Measurements from ENCODE around the gene MAPK10.
"Not testable (repeated sequence)": the region's sequence is repeated elsewhere in the genome, so short reads cannot be mapped to it uniquely, and the experiment has no call there.

Gene MAPK10

DNA sequence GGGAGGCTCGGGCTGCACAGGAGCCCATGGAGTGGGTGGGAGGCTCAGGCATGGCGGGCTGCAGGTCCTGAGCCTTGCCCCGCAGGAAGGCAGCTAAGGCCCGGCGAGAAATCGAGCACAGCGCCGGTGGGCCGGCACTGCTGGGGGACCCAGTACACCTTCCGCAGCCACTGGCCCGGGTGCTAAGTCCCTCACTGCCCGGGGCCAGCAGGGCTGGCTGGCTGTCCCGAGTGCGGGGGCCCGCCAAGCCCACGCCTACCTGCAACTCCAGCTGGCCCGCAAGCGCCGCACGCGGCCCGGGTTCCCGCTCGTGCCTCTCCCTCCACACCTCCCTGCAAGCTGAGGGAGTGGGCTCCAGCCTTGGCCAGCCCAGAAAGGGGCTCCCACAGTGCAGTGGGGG lies 338.2 kb downstream of the MAPK10 start:
- not testable (repeated sequence) for H3K27ac ChIP-seq (ENCODE audit: low read length); H3K27me3 ChIP-seq (ENCODE audit: control insufficient read depth in 1 of 2, insufficient read depth in 2 of 2, low read length in 2 of 2); H3K4me3 ChIP-seq (ENCODE audit: low read length in 2 of 2); H3K9ac ChIP-seq (ENCODE audit: low read length in 2 of 2); H3K9me3 ChIP-seq (ENCODE audit: control insufficient read depth in 2 of 2, low read length in 2 of 2); H3K36me3 ChIP-seq (ENCODE audit: control insufficient read depth in 2 of 2, insufficient read depth in 2 of 2, low read length in 2 of 2); H3K4me1 ChIP-seq (ENCODE audit: control insufficient read depth, insufficient read depth, low read length)

- no peaks in the 10 kb centered on the region for H3K4me1 ChIP-seq (ENCODE audit: control insufficient read depth, insufficient read depth, low read length)
- H3K36me3 ChIP-seq (ENCODE audit: control insufficient read depth in 2 of 2, insufficient read depth in 2 of 2, low read length in 2 of 2): peaks cover 0 to 6% of the 10 kb centered on the region in 2 donors
- H3K9me3 ChIP-seq (ENCODE audit: control insufficient read depth in 2 of 2, low read length in 2 of 2): no peaks in the 10 kb centered on the region
- H3K4me3 ChIP-seq (ENCODE audit: low read length in 2 of 2): no peak overlapping the region
- H3K9ac ChIP-seq (ENCODE audit: low read length in 2 of 2): no peak overlapping the region
- H3K27me3 ChIP-seq (ENCODE audit: control insufficient read depth in 1 of 2, insufficient read depth in 2 of 2, low read length in 2 of 2): no peaks in the 10 kb centered on the region
- no peak overlapping the region for H3K27ac ChIP-seq (ENCODE audit: low read length)
These were observed 339.9 kb downstream of the MAPK10 start for GRCh38 chr4:86019906-86020305.

DNA sequence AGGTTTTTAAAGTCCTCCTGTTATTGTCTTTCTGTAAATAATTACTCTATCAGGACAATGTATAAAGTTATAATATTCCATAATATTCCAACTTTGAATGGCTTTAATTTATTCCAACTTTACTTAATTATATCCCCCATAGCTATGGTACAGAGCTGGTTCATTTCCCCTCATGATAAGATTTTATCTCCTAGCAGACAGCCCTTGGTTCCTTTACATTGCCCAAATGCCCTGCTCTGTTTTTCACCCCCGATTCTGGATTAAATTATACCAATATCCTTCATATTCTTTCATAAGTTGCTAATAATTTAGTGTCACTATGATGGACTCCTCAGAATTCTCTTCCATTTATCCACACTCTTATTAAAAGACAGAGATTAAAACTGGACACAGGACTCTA lies 340.5 kb downstream of the MAPK10 start:
- Histone ChIP-seq H3K9ac (ENCODE audit: low read length in 2 of 2) (no peak overlapping the region), H3K4me3 (ENCODE audit: low read length in 2 of 2) (no peak overlapping the region), H3K36me3 (ENCODE audit: control insufficient read depth in 2 of 2, insufficient read depth in 2 of 2, low read length in 2 of 2) (peaks cover 0 to 6% of the 10 kb centered on the region in 2 donors), H3K4me1 (ENCODE audit: control insufficient read depth, insufficient read depth, low read length) (no peaks in the 10 kb centered on the region), H3K27ac (ENCODE audit: low read length) (no peak overlapping the region), H3K27me3 (ENCODE audit: control insufficient read depth in 1 of 2, insufficient read depth in 2 of 2, low read length in 2 of 2) (no peaks in the 10 kb centered on the region), H3K9me3 (ENCODE audit: control insufficient read depth in 2 of 2, low read length in 2 of 2) (no peaks in the 10 kb centered on the region)

GRCh38 chr4:86015412-86016350 lies 344.2 kb downstream of the MAPK10 start:
- Histone ChIP-seq H3K4me1 (ENCODE audit: control insufficient read depth, insufficient read depth, low read length) (no peaks in the 10 kb centered on the region), H3K9me3 (ENCODE audit: control insufficient read depth in 2 of 2, low read length in 2 of 2) (no peaks in the 10 kb centered on the region), H3K36me3 (ENCODE audit: control insufficient read depth in 2 of 2, insufficient read depth in 2 of 2, low read length in 2 of 2) (peaks cover 0 to 6% of the 10 kb centered on the region in 2 donors), H3K9ac (ENCODE audit: low read length in 2 of 2) (no peak overlapping the region), H3K27me3 (ENCODE audit: control insufficient read depth in 1 of 2, insufficient read depth in 2 of 2, low read length in 2 of 2) (no peaks in the 10 kb centered on the region), H3K27ac (ENCODE audit: low read length) (no peak overlapping the region), H3K4me3 (ENCODE audit: low read length in 2 of 2) (no peak overlapping the region)

GRCh38 chr4:86014599-86014998 lies 345.3 kb downstream of the MAPK10 start:
- Histone ChIP-seq H3K4me3 (ENCODE audit: low read length in 2 of 2) (no peak overlapping the region), H3K9me3 (ENCODE audit: control insufficient read depth in 2 of 2, low read length in 2 of 2) (no peaks in the 10 kb centered on the region), H3K4me1 (ENCODE audit: control insufficient read depth, insufficient read depth, low read length) (no peaks in the 10 kb centered on the region), H3K36me3 (ENCODE audit: control insufficient read depth in 2 of 2, insufficient read depth in 2 of 2, low read length in 2 of 2) (peaks cover 0 to 6% of the 10 kb centered on the region in 2 donors), H3K27ac (ENCODE audit: low read length) (no peak overlapping the region), H3K27me3 (ENCODE audit: control insufficient read depth in 1 of 2, insufficient read depth in 2 of 2, low read length in 2 of 2) (no peaks in the 10 kb centered on the region), H3K9ac (ENCODE audit: low read length in 2 of 2) (no peak overlapping the region)

DNA sequence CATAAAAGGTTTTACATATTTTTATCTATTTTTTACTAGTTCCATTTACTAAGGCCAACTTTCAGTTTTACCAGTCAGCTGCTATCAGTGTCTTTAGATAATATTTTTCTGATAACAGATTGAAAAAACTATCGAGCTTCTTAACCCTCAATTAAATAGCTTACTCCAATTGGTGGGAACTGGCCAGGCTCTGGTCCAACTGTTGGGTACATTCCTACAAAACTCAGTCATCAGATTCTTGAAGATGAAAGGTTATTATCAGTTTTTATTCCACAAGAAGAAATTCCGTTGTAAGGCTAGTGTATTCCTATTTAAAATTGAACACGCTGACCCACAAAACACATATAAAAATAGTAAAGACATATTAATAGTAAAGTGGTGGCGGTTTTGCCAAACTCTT lies 346.2 kb downstream of the MAPK10 start:
- Histone ChIP-seq H3K36me3 (ENCODE audit: control insufficient read depth in 2 of 2, insufficient read depth in 2 of 2, low read length in 2 of 2) (peaks cover 0 to 6% of the 10 kb centered on the region in 2 donors), H3K9me3 (ENCODE audit: control insufficient read depth in 2 of 2, low read length in 2 of 2) (no peaks in the 10 kb centered on the region), H3K4me3 (ENCODE audit: low read length in 2 of 2) (no peak overlapping the region), H3K27me3 (ENCODE audit: control insufficient read depth in 1 of 2, insufficient read depth in 2 of 2, low read length in 2 of 2) (no peaks in the 10 kb centered on the region), H3K9ac (ENCODE audit: low read length in 2 of 2) (no peak overlapping the region), H3K27ac (ENCODE audit: low read length) (no peak overlapping the region), H3K4me1 (ENCODE audit: control insufficient read depth, insufficient read depth, low read length) (no peaks in the 10 kb centered on the region)

GRCh38 chr4:86011117-86011516 lies 348.7 kb downstream of the MAPK10 start:
- Histone ChIP-seq H3K36me3 (ENCODE audit: control insufficient read depth in 2 of 2, insufficient read depth in 2 of 2, low read length in 2 of 2) (no peaks in the 10 kb centered on the region), H3K27ac (ENCODE audit: low read length) (no peak overlapping the region), H3K4me3 (ENCODE audit: low read length in 2 of 2) (no peak overlapping the region), H3K9ac (ENCODE audit: low read length in 2 of 2) (no peak overlapping the region), H3K9me3 (ENCODE audit: control insufficient read depth in 2 of 2, low read length in 2 of 2) (no peaks in the 10 kb centered on the region), H3K27me3 (ENCODE audit: control insufficient read depth in 1 of 2, insufficient read depth in 2 of 2, low read length in 2 of 2) (no peaks in the 10 kb centered on the region), H3K4me1 (ENCODE audit: control insufficient read depth, insufficient read depth, low read length) (no peaks in the 10 kb centered on the region)

- Histone ChIP-seq H3K4me3 (ENCODE audit: low read length in 2 of 2) (no peak overlapping the region), H3K36me3 (ENCODE audit: control insufficient read depth in 2 of 2, insufficient read depth in 2 of 2, low read length in 2 of 2) (peaks cover 0 to 3% of the 10 kb centered on the region in 2 donors), H3K27me3 (ENCODE audit: control insufficient read depth in 1 of 2, insufficient read depth in 2 of 2, low read length in 2 of 2) (no peaks in the 10 kb centered on the region), H3K9ac (ENCODE audit: low read length in 2 of 2) (no peak overlapping the region), H3K4me1 (ENCODE audit: control insufficient read depth, insufficient read depth, low read length) (no peaks in the 10 kb centered on the region), H3K27ac (ENCODE audit: low read length) (no peak overlapping the region), H3K9me3 (ENCODE audit: control insufficient read depth in 2 of 2, low read length in 2 of 2) (no peaks in the 10 kb centered on the region)
These were observed 352.8 kb downstream of the MAPK10 start for GRCh38 chr4:86007042-86007441.

DNA sequence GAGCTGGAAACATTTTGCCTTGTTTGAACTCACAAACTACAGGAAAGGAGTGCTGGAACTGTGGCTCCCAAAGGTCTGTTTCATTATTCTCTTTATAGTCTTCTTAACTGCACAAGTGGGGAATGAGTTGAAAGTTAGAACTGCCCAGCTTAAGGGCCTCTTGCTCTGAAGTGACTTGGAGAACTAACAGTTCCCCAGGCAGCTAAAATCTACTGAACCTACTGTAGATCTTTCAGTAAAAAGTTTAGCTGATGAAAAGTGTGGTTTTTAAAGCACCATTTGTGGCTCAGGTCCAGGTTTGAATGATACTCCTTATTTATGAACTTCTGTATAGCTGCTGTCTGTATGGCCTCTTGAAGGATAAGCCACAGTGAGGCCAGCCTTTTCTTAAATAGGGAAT lies 353.8 kb downstream of the MAPK10 start:
- H3K4me1 ChIP-seq (ENCODE audit: control insufficient read depth, insufficient read depth, low read length): no peaks in the 10 kb centered on the region

DNA sequence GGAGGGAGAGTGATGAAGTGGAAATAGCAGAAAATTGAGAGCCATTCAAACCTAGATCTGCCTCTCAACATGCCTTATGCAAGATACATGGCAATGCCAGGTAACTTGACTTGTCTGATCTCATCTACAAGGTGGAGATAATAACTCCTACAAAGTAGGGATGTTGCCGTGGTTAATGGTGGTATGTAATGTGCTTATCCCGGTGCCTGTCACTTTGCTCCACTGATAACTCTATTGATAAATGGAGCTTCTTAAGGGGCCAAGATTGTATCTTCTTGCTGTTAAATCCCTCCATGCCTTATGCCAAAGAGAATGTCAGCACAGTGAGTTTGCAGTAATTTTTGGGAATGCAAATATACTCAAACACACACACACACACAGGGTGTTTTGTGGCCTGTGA lies 355.8 kb downstream of the MAPK10 start:
- H3K36me3 ChIP-seq (ENCODE audit: control insufficient read depth in 2 of 2, insufficient read depth in 2 of 2, low read length in 2 of 2): peaks cover 3% of the 10 kb centered on the region in 2 donors
- no peak overlapping the region for H3K4me3 ChIP-seq (ENCODE audit: low read length in 2 of 2)
- no peaks in the 10 kb centered on the region for H3K4me1 ChIP-seq (ENCODE audit: control insufficient read depth, insufficient read depth, low read length)
- no peak overlapping the region for H3K9ac ChIP-seq (ENCODE audit: low read length in 2 of 2)
- no peaks in the 10 kb centered on the region for H3K9me3 ChIP-seq (ENCODE audit: control insufficient read depth in 2 of 2, low read length in 2 of 2)
- no peak overlapping the region for H3K27ac ChIP-seq (ENCODE audit: low read length)
- no peaks in the 10 kb centered on the region for H3K27me3 ChIP-seq (ENCODE audit: control insufficient read depth in 1 of 2, insufficient read depth in 2 of 2, low read length in 2 of 2)

More for the DNA sequence above, 353.8 kb downstream of the MAPK10 start:
- Histone ChIP-seq H3K9me3 (ENCODE audit: control insufficient read depth in 2 of 2, low read length in 2 of 2) (no peaks in the 10 kb centered on the region), H3K27me3 (ENCODE audit: control insufficient read depth in 1 of 2, insufficient read depth in 2 of 2, low read length in 2 of 2) (no peaks in the 10 kb centered on the region), H3K36me3 (ENCODE audit: control insufficient read depth in 2 of 2, insufficient read depth in 2 of 2, low read length in 2 of 2) (peaks cover 0 to 3% of the 10 kb centered on the region in 2 donors), H3K27ac (ENCODE audit: low read length) (no peak overlapping the region), H3K4me3 (ENCODE audit: low read length in 2 of 2) (no peak overlapping the region), H3K9ac (ENCODE audit: low read length in 2 of 2) (no peak overlapping the region)

GRCh38 chr4:86001591-86001990 lies 358.3 kb downstream of the MAPK10 start:
- no peak overlapping the region for H3K9ac ChIP-seq (ENCODE audit: low read length in 2 of 2)
- H3K36me3 ChIP-seq (ENCODE audit: control insufficient read depth in 2 of 2, insufficient read depth in 2 of 2, low read length in 2 of 2): peaks cover 3% of the 10 kb centered on the region in 2 donors
- H3K27ac ChIP-seq (ENCODE audit: low read length): no peak overlapping the region
- H3K4me1 ChIP-seq (ENCODE audit: control insufficient read depth, insufficient read depth, low read length): no peaks in the 10 kb centered on the region
- H3K9me3 ChIP-seq (ENCODE audit: control insufficient read depth in 2 of 2, low read length in 2 of 2): no peaks in the 10 kb centered on the region
- H3K4me3 ChIP-seq (ENCODE audit: low read length in 2 of 2): no peak overlapping the region
- H3K27me3 ChIP-seq (ENCODE audit: control insufficient read depth in 1 of 2, insufficient read depth in 2 of 2, low read length in 2 of 2): no peaks in the 10 kb centered on the region
